ENCODE measurements around the gene IL31RA. TPM values are rescaled to one million over a fixed set of nuclear protein-coding genes. Genes with fewer than 3 reads are reported as not detected.
A peak's percentile ranks its signal among the peaks of the same experiment; 100 is the strongest.

IL31RA gene
- total and polyA plus RNA-seq, 2 donors = 2.9 to 3.3 TPM

- Histone ChIP-seq H3K27ac (ENCODE audit: low read depth in 1 of 2, low read length in 1 of 2) (peak overlapping the region in 1 of 2 donors; percentile 40), H3K4me1 (ENCODE audit: control insufficient read depth in 2 of 2, insufficient read depth in 2 of 2, low read length in 2 of 2) (peaks cover 2 to 20% of the 10 kb centered on the region in 2 donors), H3K27me3 (ENCODE audit: control insufficient read depth in 2 of 2, insufficient read depth in 1 of 2, low read length in 1 of 2) (no peaks in the 10 kb centered on the region), H3K4me3 (ENCODE audit: low read length in 2 of 2) (no peak overlapping the region), H3K36me3 (ENCODE audit: control insufficient read depth in 2 of 2, insufficient read depth in 2 of 2, low read length in 1 of 2) (no peaks in the 10 kb centered on the region), H3K9me3 (ENCODE audit: control insufficient read depth in 2 of 2, insufficient read depth in 1 of 2, low read length in 1 of 2) (no peaks in the 10 kb centered on the region)
- peak in 2 of 9 donors; percentile 8 to 44 for DNase-seq (ENCODE audit: low read depth in 6 of 9, low spot score in 9 of 9)
- WGBS = 50% methylated on average over 19 of the region's 19 CpGs
Observed at GRCh38 chr5:55903121-55903701, 52.1 kb downstream of the IL31RA start.

- no peaks in the 10 kb centered on the region for H3K27me3 ChIP-seq (ENCODE audit: control insufficient read depth in 2 of 2, insufficient read depth in 1 of 2, low read length in 1 of 2)
- DNase-seq (ENCODE audit: low read depth in 6 of 9, low spot score in 9 of 9) = peak in 3 of 9 donors; percentile 14 to 41 (median 18)
Observed at GRCh38 chr5:55904152-55904551, 53.0 kb downstream of the IL31RA start.

GRCh38 chr5:55905251-55905650 lies 54.1 kb downstream of the IL31RA start:
- DNase-seq (ENCODE audit: low read depth in 6 of 9, low spot score in 9 of 9) = no peak
- Histone ChIP-seq H3K4me1 (ENCODE audit: control insufficient read depth in 2 of 2, insufficient read depth in 2 of 2, low read length in 2 of 2) (peaks cover 2 to 20% of the 10 kb centered on the region in 2 donors), H3K4me3 (ENCODE audit: low read length in 2 of 2) (no peak overlapping the region), H3K36me3 (ENCODE audit: control insufficient read depth in 2 of 2, insufficient read depth in 2 of 2, low read length in 1 of 2) (no peaks in the 10 kb centered on the region), H3K27me3 (ENCODE audit: control insufficient read depth in 2 of 2, insufficient read depth in 1 of 2, low read length in 1 of 2) (no peaks in the 10 kb centered on the region), H3K27ac (ENCODE audit: low read depth in 1 of 2, low read length in 1 of 2) (no peak overlapping the region), H3K9me3 (ENCODE audit: control insufficient read depth in 2 of 2, insufficient read depth in 1 of 2, low read length in 1 of 2) (no peaks in the 10 kb centered on the region)
- WGBS = 97% methylated on average over 4 of the region's 4 CpGs

More at GRCh38 chr5:55904152-55904551, 53.0 kb downstream of the IL31RA start:
- Histone ChIP-seq H3K4me3 (ENCODE audit: low read length in 2 of 2) (no peak overlapping the region), H3K4me1 (ENCODE audit: control insufficient read depth in 2 of 2, insufficient read depth in 2 of 2, low read length in 2 of 2) (peaks cover 2 to 20% of the 10 kb centered on the region in 2 donors), H3K27ac (ENCODE audit: low read depth in 1 of 2, low read length in 1 of 2) (peak overlapping the region in 1 of 2 donors; percentile 71), H3K36me3 (ENCODE audit: control insufficient read depth in 2 of 2, insufficient read depth in 2 of 2, low read length in 1 of 2) (no peaks in the 10 kb centered on the region), H3K9me3 (ENCODE audit: control insufficient read depth in 2 of 2, insufficient read depth in 1 of 2, low read length in 1 of 2) (no peaks in the 10 kb centered on the region)
- 95% methylated on average over 3 of the region's 3 CpGs for WGBS

- Histone ChIP-seq H3K4me1 (ENCODE audit: control insufficient read depth in 2 of 2, insufficient read depth in 2 of 2, low read length in 2 of 2) (peaks cover 2 to 18% of the 10 kb centered on the region in 2 donors), H3K9me3 (ENCODE audit: control insufficient read depth in 2 of 2, insufficient read depth in 1 of 2, low read length in 1 of 2) (no peaks in the 10 kb centered on the region), H3K27ac (ENCODE audit: low read depth in 1 of 2, low read length in 1 of 2) (no peak overlapping the region), H3K4me3 (ENCODE audit: low read length in 2 of 2) (no peak overlapping the region), H3K27me3 (ENCODE audit: control insufficient read depth in 2 of 2, insufficient read depth in 1 of 2, low read length in 1 of 2) (no peaks in the 10 kb centered on the region), H3K36me3 (ENCODE audit: control insufficient read depth in 2 of 2, insufficient read depth in 2 of 2, low read length in 1 of 2) (no peaks in the 10 kb centered on the region)
- 97% methylated on average over 7 of the region's 7 CpGs for WGBS
- DNase-seq (ENCODE audit: low read depth in 6 of 9, low spot score in 9 of 9) = no peak
Observed at GRCh38 chr5:55907927-55908326, 56.8 kb downstream of the IL31RA start.

GRCh38 chr5:55908804-55909203 lies 57.6 kb downstream of the IL31RA start:
- Histone ChIP-seq H3K27me3 (ENCODE audit: control insufficient read depth in 2 of 2, insufficient read depth in 1 of 2, low read length in 1 of 2) (no peaks in the 10 kb centered on the region), H3K36me3 (ENCODE audit: control insufficient read depth in 2 of 2, insufficient read depth in 2 of 2, low read length in 1 of 2) (no peaks in the 10 kb centered on the region), H3K27ac (ENCODE audit: low read depth in 1 of 2, low read length in 1 of 2) (no peak overlapping the region), H3K9me3 (ENCODE audit: control insufficient read depth in 2 of 2, insufficient read depth in 1 of 2, low read length in 1 of 2) (no peaks in the 10 kb centered on the region), H3K4me1 (ENCODE audit: control insufficient read depth in 2 of 2, insufficient read depth in 2 of 2, low read length in 2 of 2) (peaks cover 0 to 9% of the 10 kb centered on the region in 2 donors), H3K4me3 (ENCODE audit: low read length in 2 of 2) (no peak overlapping the region)
- WGBS = 97% methylated on average over 1 of the region's 1 CpG
- no peak for DNase-seq (ENCODE audit: low read depth in 6 of 9, low spot score in 9 of 9)

- H3K4me1 ChIP-seq (ENCODE audit: control insufficient read depth in 2 of 2, insufficient read depth in 2 of 2, low read length in 2 of 2) = no peaks in the 10 kb centered on the region
- 93% methylated on average over 2 of the region's 2 CpGs for WGBS
- H3K36me3 ChIP-seq (ENCODE audit: control insufficient read depth in 2 of 2, insufficient read depth in 2 of 2, low read length in 1 of 2) = no peaks in the 10 kb centered on the region
- no peaks in the 10 kb centered on the region for H3K27me3 ChIP-seq (ENCODE audit: control insufficient read depth in 2 of 2, insufficient read depth in 1 of 2, low read length in 1 of 2)
- DNase-seq (ENCODE audit: low read depth in 6 of 9, low spot score in 9 of 9) = no peak
- H3K27ac ChIP-seq (ENCODE audit: low read depth in 1 of 2, low read length in 1 of 2) = no peak overlapping the region
- H3K4me3 ChIP-seq (ENCODE audit: low read length in 2 of 2) = no peak overlapping the region
- H3K9me3 ChIP-seq (ENCODE audit: control insufficient read depth in 2 of 2, insufficient read depth in 1 of 2, low read length in 1 of 2) = no peaks in the 10 kb centered on the region
Observed at GRCh38 chr5:55911784-55912653, 60.9 kb downstream of the IL31RA start.

GRCh38 chr5:55913466-55914413 lies 62.6 kb downstream of the IL31RA start:
- no peaks in the 10 kb centered on the region for H3K4me1 ChIP-seq (ENCODE audit: control insufficient read depth in 2 of 2, insufficient read depth in 2 of 2, low read length in 2 of 2)
- WGBS = 96% methylated on average over 10 of the region's 10 CpGs
- no peaks in the 10 kb centered on the region for H3K36me3 ChIP-seq (ENCODE audit: control insufficient read depth in 2 of 2, insufficient read depth in 2 of 2, low read length in 1 of 2)
- H3K27ac ChIP-seq (ENCODE audit: low read depth in 1 of 2, low read length in 1 of 2) = no peak overlapping the region
- H3K4me3 ChIP-seq (ENCODE audit: low read length in 2 of 2) = no peak overlapping the region
- no peak for DNase-seq (ENCODE audit: low read depth in 6 of 9, low spot score in 9 of 9)
- no peaks in the 10 kb centered on the region for H3K9me3 ChIP-seq (ENCODE audit: control insufficient read depth in 2 of 2, insufficient read depth in 1 of 2, low read length in 1 of 2)
- no peaks in the 10 kb centered on the region for H3K27me3 ChIP-seq (ENCODE audit: control insufficient read depth in 2 of 2, insufficient read depth in 1 of 2, low read length in 1 of 2)

GRCh38 chr5:55914971-55915370 lies 63.8 kb downstream of the IL31RA start:
- no peaks in the 10 kb centered on the region for H3K36me3 ChIP-seq (ENCODE audit: control insufficient read depth in 2 of 2, insufficient read depth in 2 of 2, low read length in 1 of 2)
- H3K27me3 ChIP-seq (ENCODE audit: control insufficient read depth in 2 of 2, insufficient read depth in 1 of 2, low read length in 1 of 2) = no peaks in the 10 kb centered on the region
- WGBS = 97% methylated on average over 2 of the region's 2 CpGs
- no peak overlapping the region for H3K27ac ChIP-seq (ENCODE audit: low read depth in 1 of 2, low read length in 1 of 2)
- DNase-seq (ENCODE audit: low read depth in 6 of 9, low spot score in 9 of 9) = no peak
- peaks cover 0 to 3% of the 10 kb centered on the region in 2 donors for H3K4me1 ChIP-seq (ENCODE audit: control insufficient read depth in 2 of 2, insufficient read depth in 2 of 2, low read length in 2 of 2)
- peaks cover 0 to 1% of the 10 kb centered on the region in 2 donors for H3K9me3 ChIP-seq (ENCODE audit: control insufficient read depth in 2 of 2, insufficient read depth in 1 of 2, low read length in 1 of 2)
- H3K4me3 ChIP-seq (ENCODE audit: low read length in 2 of 2) = no peak overlapping the region

Measured in thymus (tissue), 11 donors.